ENCODE data around the gene CD4. TPM values are rescaled to one million over a fixed set of nuclear protein-coding genes. Genes with fewer than 3 reads are reported as not detected.

Gene CD4
- total and polyA plus RNA-seq, 2 donors (not counting 3 experiments of a cell fraction or from before 2014, with no cell fraction given), result not detected

DNA sequence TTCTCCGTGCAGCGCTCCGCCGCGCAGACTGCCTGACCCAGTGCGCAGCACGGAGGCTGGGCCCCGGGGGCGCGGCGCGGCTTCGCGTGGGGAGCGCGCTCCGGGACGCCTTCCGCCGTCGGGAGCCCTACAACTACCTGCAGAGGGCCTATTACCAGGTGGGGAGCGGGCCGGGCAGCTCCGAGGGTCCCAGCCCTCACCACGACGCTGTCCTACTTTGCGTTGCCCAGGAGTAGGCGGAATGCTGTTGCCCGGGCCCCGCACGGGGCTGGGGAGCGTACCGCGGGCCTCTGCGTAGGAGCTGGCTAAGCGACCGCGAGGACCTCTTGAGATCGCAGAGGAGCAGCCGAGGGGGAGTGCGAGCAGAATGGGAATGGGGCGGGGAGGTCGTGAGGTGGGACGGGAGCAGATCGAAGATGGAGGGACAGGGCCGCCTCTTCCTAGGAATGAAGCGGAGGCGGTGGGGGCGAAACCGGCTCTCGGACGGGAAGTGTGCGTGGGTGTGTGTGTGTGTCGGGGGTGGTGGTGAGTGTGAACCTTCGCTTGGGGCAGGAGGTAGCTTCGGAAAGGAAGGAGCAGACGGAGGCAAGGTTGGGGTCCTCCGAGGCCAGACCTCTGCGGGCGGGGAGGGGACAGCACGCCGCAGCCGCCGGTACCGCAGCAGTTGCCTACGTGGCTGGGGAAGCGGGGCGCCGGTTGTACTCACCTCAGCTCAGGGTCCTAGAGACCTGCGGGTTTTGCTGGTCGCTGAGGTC is 39.6 kb downstream of the CD4 start:
- H3K27me3 ChIP-seq (ENCODE audit: control insufficient read depth in 2 of 2, insufficient read depth in 2 of 2, low read length in 2 of 2), result no peaks in the 10 kb centered on the region
- TSS peak; percentile 37 for BruUV-seq (replicated peaks)
- POLR2A ChIA-PET, result interaction anchor here (0.8 to 1.2 kb wide), 3 partner anchors 15 to 89 kb away, joined by 3 to 6 read pairs (median 3); partner anchors contain the start of gene MLF2
- no peaks in the 10 kb centered on the region for H3K9me1 ChIP-seq (replicated peaks; ENCODE audit: control insufficient read depth, extremely low read depth, insufficient read depth, low read length)
- dilution Hi-C loops (cut with MboI; ENCODE audit: extremely low pct_ligation_motif_present, low sequenced_read_pairs), result no loop called here
- peak overlapping the region; percentile 62 to 89 (median 80) for H3K4me3 ChIP-seq (replicated peaks in 1 of 3; ENCODE audit: insufficient read depth in 1 of 3, low read depth in 1 of 3, low read length in 3 of 3)
- H3K9ac ChIP-seq (replicated peaks; ENCODE audit: extremely low read depth, insufficient read depth, low read length), result peak overlapping the region; percentile 76
- CTCF ChIA-PET, result interaction anchor here (1.4 to 12.0 kb wide), 2 partner anchors 76 to 209 kb away, joined by 3 to 148 read pairs; partner anchors contain the start of gene MLF2
- H3K9me3 ChIP-seq (replicated peaks; ENCODE audit: control insufficient read depth, insufficient read depth, low read length), result no peaks in the 10 kb centered on the region
- peak overlapping the region; percentile 29 for H3K27ac ChIP-seq (ENCODE audit: insufficient read depth, low read depth, low read length)
- H3K4me1 ChIP-seq (ENCODE audit: control insufficient read depth, extremely low read depth, insufficient read depth, low read length), result peaks cover 20% of the 10 kb centered on the region
- intact Hi-C loops (cut with micrococcal nuclease), result no loop called here
- FAIRE-seq (peak; percentile 21), DNase-seq (ENCODE audit: low read depth, low spot score) (no peak)
- peaks cover 25% of the 10 kb centered on the region for H3K79me2 ChIP-seq (ENCODE audit: control insufficient read depth, insufficient read depth, low read length)
- no peaks in the 10 kb centered on the region for H4K20me1 ChIP-seq (replicated peaks; ENCODE audit: control insufficient read depth, extremely low read depth, insufficient read depth, low read length)
- peaks cover 0 to 13% of the 10 kb centered on the region in 2 experiments for H3K36me3 ChIP-seq (ENCODE audit: control insufficient read depth in 2 of 2, extremely low read depth in 1 of 2, insufficient read depth in 2 of 2, low read length in 2 of 2)
- peak overlapping the region; percentile 19 for H2AFZ ChIP-seq (ENCODE audit: low read depth, low read length)
- TF ChIP-seq, protein P1, sequence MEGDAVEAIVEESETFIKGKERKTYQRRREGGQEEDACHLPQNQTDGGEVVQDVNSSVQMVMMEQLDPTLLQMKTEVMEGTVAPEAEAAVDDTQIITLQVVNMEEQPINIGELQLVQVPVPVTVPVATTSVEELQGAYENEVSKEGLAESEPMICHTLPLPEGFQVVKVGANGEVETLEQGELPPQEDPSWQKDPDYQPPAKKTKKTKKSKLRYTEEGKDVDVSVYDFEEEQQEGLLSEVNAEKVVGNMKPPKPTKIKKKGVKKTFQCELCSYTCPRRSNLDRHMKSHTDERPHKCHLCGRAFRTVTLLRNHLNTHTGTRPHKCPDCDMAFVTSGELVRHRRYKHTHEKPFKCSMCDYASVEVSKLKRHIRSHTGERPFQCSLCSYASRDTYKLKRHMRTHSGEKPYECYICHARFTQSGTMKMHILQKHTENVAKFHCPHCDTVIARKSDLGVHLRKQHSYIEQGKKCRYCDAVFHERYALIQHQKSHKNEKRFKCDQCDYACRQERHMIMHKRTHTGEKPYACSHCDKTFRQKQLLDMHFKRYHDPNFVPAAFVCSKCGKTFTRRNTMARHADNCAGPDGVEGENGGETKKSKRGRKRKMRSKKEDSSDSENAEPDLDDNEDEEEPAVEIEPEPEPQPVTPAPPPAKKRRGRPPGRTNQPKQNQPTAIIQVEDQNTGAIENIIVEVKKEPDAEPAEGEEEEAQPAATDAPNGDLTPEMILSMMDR (IDR thresholded peaks at IDR 0.05; ENCODE audit: extremely low read depth in 1 of 2, insufficient read depth in 1 of 2, low read depth in 1 of 2, low read length in 2 of 2), result no peak
- TF ChIP-seq GATA2 (IDR thresholded peaks at IDR 0.05; ENCODE audit: insufficient read depth, insufficient read length, low read depth, low read length) (no peak), MYC (IDR thresholded peaks at IDR 0.05; ENCODE audit: low read depth, low read length) (no peak), JUN (IDR thresholded peaks at IDR 0.05; ENCODE audit: borderline replicate concordance, insufficient read depth, insufficient read length, low read depth) (no peak), FOS (IDR thresholded peaks at IDR 0.05; ENCODE audit: borderline replicate concordance, insufficient read depth, low read length) (peak; percentile 19), EZH2 (IDR thresholded peaks at IDR 0.05; ENCODE audit: borderline replicate concordance, low read depth, low read length, severe bottlenecking) (no peak), POLR2AphosphoS5 (IDR thresholded peaks at IDR 0.05; ENCODE audit: insufficient read depth, low read depth, low read length) (peak; percentile 23), POLR2A (IDR thresholded peaks at IDR 0.05; ENCODE audit: low read depth, low read length) (peak; percentile 33)
- TF ChIP-seq, protein P2, sequence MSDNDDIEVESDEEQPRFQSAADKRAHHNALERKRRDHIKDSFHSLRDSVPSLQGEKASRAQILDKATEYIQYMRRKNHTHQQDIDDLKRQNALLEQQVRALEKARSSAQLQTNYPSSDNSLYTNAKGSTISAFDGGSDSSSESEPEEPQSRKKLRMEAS (IDR thresholded peaks at IDR 0.05; ENCODE audit: insufficient read depth, insufficient read length), result no peak
- peak overlapping the region; percentile 81 for H3K4me2 ChIP-seq (ENCODE audit: insufficient read depth, low read length)
